ENCODE data around the gene MAGI1. TPM values are rescaled to one million over a fixed set of nuclear protein-coding genes. Genes with fewer than 3 reads are reported as not detected.
A peak's percentile ranks its signal among the peaks of the same experiment; 100 is the strongest.
"Not testable (repeated sequence)": the region's sequence is repeated elsewhere in the genome, so short reads cannot be mapped to it uniquely, and the experiment has no call there.

The MAGI1 gene
- total RNA-seq, 1 donor from 2014 or later: 39.1 TPM

DNA sequence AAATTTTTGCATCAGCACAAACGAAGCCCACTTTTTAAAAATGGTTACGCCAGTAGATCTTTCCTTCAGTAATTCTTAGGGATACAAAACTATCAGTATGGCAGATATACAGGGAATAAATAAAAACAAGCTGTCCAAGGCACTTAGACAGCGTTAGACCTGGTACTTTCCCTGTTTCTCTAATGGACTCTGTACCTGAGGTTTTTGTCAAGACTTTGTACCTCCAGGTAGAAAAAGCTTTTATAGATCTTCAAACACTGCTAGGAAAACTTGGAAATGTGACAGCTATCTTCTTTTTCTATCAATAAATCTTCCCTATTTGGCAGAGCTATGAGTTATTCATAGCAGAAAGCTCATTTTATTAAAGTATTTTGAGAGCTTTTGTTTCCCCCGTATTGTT, 477.8 kb downstream of the MAGI1 start:
- FAIRE-seq (no peak), DNase-seq (ENCODE audit: low spot score in 2 of 2) (no peak)

DNA sequence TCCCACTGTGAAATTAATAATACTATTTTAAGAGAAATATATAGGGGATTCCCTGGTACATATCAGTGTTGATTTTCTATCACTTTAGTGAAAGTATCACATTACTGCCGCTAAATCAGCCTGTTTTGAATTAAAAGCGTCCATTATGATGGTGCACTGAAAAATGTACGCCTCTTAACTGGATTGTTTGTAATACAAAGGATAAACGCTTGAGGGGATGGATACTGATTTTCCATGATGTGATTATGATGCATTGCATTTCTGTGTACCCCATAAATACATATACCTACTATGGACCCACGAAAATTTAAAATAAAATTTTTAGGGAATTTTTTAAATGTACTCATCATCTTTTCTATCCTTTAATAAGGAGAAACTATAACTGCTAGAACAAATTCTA, 478.6 kb downstream of the MAGI1 start:
- no peak for FAIRE-seq
- no peak for DNase-seq (ENCODE audit: low spot score in 2 of 2)

DNA sequence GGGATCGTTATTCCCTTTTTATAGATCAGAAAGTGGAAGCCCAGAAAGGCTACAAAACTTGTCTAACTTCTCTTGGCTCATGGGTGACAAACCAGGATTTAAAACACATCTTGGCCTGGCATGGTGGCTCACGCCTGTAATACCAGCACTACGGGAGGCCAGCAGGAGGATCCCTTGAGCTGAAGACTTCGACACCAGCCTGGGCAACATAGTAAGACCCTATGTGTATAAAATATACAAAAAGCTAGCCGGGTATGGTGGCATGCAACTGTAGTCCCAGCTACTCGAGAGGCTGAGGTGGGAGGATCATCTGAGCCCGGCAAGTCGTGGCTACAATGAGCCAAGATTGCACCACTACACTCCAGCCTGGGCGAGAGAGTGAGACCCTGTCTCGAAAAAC, 479.1 kb downstream of the MAGI1 start:
- DNase-seq (ENCODE audit: low spot score in 2 of 2): no peak
- FAIRE-seq: no peak

DNA sequence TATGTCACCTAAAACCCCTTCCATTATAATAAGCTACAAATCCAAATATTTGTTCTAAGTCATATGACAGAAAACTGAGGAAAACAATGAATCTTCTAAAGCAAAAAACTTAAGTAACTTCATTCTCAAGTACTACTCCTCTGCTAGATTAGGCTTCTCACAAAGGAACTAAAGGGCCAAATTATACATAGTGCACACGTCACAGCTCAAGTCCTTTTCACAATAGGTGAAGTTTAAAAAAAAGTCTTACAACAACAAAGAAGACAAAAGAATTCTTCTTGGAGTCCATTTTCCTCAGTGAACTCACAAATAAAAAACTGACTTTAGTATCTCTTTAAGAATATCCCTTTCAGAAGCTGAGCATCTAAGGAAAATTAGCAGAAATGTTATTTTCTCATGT, 479.9 kb downstream of the MAGI1 start:
- DNase-seq (ENCODE audit: low spot score in 2 of 2) (no peak), FAIRE-seq (no peak)

DNA sequence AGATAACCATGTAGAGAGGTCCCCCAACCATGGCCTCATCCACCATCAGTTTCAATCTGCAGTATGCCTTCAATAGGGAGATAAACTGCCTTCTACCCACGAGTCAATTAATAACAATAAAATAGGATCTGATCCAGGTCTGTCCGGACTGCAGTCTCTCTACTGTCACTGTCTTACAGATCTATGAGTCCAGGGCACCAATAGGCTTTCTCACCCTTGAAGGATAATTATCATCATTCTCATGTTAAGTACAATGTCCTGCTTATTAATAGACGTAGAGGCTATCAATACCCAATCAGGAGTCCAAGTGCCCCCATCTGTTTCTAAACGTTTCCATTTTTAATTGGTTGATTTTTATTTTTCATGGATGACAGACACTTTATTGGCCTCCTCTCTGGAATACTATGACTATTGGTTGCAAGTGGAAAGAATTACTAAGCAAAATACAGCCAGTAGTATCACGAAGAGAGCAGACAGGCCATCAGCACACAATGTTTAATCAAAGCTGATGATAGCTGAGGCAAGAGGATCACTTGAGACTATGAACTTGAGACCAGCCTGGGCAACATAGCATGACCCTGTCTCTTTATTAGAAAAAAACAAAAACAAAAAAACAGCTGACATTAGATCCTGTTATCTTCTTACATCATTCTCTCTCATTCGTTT, 480.7 kb downstream of the MAGI1 start:
- FAIRE-seq: no peak
- DNase-seq (ENCODE audit: low spot score in 2 of 2): no peak

DNA sequence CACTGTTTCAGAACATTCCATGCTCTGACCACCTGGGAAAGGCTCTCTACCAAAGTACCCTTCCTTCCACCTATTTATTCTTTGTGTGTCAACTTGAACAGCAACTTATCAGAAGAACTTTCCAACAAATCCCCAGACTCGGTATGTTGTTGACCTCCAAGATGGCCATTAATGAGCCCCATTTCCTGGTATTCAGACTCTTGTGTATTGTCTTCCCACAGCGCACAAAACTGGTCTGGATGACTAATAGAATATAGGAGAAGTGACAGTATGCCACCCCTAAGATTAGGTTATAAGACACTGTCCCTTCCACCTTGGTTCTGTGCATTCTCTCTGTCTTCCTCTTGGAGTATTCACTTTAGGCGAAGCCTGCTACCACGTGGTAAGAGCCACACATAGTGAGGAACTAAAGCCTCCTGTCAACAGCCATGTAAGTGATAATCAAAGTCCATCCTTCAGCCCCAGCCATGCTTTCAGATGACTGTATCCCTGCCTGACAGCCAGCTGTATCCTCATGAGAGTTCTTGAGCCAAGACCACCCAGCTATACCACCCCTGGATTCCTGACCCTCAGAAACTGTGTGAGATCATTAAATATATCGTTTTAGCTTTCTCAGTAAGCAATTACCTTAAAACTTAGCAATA, 481.7 kb downstream of the MAGI1 start:
- no peak for DNase-seq (ENCODE audit: low spot score in 2 of 2)
- FAIRE-seq: no peak

DNA sequence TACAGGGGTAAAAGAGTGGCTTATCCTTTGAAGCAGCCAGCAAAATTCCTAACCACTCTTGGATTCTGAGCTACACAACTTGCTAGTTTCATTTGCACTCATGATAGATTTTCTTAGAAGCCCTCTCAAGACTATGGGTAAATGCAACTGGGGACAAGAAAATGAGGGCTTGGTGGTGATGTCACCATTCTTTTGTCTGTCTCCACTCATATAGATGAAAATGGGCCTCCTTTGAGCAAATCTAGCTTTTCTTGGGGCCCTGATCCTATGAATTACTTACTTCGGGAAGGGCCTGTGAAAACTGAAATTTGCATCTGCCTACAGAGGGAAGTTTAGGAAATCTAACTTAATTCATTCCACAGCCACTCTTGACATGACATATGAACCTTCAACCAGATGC, 486.3 kb downstream of the MAGI1 start:
- FAIRE-seq (no peak), DNase-seq (ENCODE audit: low spot score in 2 of 2) (no peak)

DNA sequence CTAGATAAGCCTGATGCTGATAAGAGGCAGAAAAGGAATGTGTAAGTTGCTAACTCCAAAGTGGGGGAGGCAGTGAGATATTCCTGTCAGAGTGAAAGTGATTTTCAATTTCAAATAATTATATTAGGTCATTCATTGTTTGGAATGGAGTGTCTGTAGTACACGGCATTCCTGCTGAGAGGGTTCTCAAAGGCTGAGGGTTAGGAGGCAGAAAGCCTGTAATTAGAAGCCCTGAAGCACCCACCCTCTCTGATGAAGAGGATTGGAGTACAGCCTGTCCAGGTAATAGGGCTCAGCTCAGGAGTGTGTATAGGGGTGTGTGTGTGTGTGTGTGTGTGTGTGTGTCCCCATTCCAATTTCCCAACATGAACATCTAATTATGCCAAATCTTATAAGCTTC, 486.8 kb downstream of the MAGI1 start:
- DNase-seq (ENCODE audit: low spot score in 2 of 2) (no peak), FAIRE-seq (no peak)

DNA sequence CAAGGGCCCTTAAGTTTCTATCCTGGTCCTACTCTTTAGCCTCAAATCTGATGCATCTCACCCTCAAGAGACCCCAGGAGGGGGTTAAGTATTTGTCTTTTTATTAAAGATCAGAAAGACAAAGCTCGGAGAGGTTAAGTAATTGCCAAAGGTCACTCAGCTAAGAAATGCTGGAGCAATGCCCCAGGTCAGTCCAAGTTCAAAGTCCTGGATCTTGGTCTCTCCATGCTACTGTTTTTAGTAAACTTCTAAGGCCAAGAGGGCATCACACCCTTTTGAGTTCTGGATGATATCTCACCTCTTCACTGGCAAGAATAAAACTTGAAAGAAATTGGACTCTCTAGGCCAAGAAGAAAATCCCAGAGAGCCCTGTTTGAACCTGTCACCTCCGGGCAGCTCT, 488.6 kb downstream of the MAGI1 start:
- FAIRE-seq (no peak), DNase-seq (ENCODE audit: low spot score in 2 of 2) (no peak)

DNA sequence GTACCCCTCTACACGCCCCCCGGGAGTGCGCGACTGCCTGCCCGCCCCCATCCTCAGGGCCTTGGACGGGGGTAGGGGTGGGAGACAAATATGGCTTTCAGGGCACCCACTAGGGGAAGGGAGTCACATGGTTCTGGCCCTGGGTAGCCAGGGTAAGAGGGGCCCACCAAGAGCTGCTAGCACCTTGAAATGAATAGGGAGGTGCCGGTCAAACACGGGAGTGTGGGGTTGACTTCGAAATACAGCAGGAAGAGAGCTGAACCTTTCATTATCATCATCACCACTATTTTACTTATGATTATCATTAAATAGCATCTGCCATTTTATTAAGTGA, 489.1 kb downstream of the MAGI1 start:
- DNase-seq (ENCODE audit: low spot score in 2 of 2): no peak
- no peak for FAIRE-seq

DNA sequence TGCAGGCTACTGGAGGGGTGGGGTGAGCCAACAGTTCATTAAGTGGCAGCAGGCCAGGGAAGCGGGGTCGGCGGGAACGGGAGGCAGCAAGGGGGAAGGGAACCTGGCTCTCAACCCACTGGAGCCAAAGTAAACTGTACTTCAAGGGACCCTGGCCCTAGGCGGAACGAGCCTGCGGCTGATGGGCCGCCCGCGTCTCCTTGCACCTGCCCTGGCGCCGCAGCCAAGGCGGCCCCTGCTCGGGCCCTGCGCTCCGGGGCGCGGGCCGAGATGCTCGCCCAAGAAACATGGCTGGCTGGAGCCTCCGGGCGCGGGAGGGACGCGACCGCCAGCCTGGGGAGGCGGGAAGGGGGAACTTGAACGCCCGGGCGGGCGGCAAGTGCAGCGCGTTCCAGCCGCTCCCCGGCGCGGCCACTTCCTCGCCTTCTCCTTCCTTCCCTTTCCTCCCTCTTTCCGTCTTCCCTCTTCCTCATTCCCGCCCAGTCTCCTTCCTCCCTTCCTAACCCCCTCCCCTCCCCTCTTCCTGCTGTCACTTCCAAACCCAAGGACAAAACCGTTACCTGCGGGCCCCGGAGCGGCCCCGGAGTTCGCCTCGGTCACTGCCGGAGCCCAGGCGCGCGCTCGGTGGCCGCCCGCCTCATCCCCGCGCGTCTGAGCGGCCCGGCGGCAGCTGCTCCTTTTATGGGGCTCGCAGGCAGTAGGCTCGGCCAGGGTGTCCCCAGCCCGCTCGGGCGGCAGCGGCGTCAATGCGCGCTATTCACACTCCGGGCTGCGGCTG, 489.7 kb downstream of the MAGI1 start:
- FAIRE-seq (no peak), DNase-seq (ENCODE audit: low spot score in 2 of 2) (peak; percentile 35 to 43)

DNA sequence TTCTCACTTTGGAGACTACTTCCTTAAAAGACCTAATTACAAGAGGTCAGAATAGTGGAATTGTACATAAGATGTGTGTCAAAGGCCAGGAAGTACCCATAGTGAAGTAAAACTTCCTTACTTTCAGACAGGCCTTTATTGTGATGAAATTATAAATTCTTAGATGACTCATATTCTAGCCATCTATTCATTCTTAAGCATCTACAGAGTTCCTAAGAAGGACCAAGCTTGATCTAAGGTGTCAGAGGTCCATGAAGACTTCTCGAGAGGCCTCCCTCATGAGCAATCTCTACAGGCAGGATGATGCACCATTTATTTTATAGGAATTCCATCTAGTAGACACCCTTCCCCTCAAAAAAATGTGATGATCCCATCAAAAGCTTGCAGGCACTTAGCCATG, 493.3 kb downstream of the MAGI1 start:
- no peak for DNase-seq (ENCODE audit: low spot score in 2 of 2)
- no peak for FAIRE-seq

DNA sequence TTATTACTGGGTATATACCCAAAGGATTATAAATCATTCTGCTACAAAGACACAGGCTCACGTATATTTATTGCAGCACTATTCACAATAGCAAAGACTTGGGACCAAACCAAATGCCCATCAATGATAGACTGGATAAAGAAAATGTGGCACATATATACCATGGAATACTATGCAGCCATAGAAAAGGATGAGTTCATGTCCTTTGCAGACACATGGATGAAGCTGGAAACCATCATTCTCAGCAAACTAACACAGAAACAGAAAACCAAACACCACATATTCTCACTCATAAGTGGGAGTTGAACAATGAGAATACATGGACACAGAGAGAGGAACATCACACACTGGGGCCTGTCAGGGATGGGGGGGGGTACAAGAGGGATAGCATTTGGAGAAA, 495.3 kb downstream of the MAGI1 start:
- FAIRE-seq; DNase-seq (ENCODE audit: low spot score in 2 of 2): not testable (repeated sequence)

DNA sequence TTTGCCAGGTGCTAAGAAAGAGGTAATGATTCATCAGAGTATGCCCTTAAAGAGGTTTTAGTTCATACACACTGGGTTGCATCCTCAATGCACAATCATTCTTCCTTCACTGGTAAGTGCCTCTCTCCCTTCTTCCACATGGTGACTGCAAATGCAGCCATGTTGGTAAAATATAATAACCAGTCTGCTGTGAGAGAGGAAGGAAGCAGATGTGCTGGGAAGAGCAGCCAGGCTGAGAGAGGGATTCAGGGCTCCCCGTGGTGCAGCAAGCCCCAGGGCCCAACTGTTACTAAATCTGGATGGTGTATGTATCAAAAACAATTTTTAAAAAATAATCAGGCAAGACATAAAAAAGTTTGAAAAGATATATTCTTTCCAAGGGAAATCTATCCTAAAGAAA, 498.1 kb downstream of the MAGI1 start:
- DNase-seq (ENCODE audit: low spot score in 2 of 2) (no peak), FAIRE-seq (no peak)

DNA sequence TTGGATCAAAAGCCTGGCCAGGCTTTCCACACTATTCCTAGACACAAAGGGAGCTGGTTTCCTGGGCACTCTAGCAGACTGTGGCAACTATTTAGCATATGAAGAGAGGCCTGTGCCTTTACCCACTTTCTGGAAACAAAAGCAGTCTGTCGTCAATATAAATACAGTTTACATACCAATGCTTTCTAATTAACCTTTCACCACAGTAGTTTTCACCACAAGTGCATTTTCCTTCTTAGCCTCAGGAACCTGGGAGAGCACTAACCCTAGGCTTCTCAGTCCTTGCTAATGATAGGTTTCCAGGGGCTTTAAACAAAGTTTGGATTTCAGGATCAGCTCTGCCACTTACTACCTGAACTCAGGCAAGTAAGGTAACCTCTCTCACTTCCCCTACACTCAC, 499.1 kb downstream of the MAGI1 start:
- DNase-seq (ENCODE audit: low spot score in 2 of 2) (no peak), FAIRE-seq (no peak)

DNA sequence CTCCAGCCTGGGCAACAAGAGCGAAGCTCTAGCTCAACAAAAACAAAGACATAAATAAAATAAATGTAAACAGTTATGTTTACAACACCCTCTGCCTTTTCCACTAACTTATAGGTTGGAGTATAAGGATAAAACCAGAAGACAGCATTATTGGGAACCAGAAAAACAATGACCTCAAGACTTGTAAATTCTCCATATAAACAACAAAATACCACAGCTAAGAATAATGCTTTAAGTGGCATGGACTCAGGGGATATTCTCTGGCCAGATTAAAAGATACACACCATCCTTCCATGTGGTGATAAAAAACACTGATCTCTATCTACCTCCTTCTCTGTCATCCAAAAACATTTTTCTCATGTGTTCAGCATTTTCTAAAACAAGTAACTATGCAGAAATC, 500.6 kb downstream of the MAGI1 start:
- FAIRE-seq: no peak

DNA sequence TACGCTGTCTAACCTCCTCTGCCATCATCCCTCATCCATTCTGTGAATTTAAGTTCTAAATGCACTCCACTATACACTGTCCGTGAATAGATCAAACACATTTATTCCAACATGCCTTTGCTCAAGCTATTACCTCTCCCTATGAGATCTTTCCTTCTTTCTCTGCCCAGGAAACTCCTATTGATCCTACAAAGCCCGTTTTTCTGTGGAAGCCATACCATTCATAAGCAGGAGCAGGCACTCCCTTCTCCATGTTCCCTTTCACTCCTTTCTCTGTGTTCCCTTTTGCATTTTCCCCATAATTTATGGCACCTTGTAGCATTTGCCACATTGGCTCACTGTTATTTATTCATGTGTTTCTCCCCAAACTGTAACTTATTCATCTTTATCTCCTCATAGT, 501.6 kb downstream of the MAGI1 start:
- FAIRE-seq (no peak), DNase-seq (ENCODE audit: low spot score in 2 of 2) (no peak)

More for the DNA sequence above, 500.6 kb downstream of the MAGI1 start:
- DNase-seq (ENCODE audit: low spot score in 2 of 2): no peak

DNA sequence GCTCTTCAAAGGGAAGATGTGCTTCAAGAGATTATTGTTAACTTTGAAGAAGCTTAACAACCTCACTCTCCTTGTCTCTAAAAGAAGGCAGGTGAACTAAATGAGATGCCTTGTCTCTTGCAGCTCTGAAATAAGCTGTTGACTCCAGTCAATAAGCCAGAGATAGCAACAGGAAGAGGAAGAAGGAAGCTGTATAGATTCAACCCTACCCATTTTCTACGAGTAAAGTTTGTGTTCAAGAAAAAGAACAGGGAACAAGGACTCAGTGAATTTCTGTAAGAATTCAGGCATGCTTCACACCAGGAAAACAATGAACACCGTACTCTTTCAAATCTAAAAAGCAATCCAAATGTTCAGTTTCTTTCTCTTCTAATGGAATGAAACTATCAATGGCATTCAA, 503.5 kb downstream of the MAGI1 start:
- no peak for DNase-seq (ENCODE audit: low spot score in 2 of 2)
- FAIRE-seq: no peak

DNA sequence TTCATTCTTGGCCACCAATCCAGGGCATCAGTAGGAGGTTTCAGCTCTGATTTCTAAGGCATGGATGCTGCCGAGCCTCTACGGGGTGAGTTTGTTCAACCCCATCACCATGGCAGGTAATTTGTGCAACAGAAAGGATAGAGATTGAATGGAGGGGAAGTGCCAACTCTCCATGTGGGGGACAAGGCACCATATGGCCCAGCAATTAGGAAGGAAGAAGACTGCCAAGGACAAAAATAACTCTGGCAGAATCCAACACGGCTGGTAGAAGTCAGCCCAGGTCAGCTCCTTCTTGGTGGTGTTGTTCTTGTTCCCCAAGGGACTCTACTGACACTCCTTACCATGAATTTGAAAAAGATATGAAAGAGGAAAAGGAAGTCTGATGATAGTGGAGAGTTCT, 503.9 kb downstream of the MAGI1 start:
- FAIRE-seq (no peak), DNase-seq (ENCODE audit: low spot score in 2 of 2) (no peak)

DNA sequence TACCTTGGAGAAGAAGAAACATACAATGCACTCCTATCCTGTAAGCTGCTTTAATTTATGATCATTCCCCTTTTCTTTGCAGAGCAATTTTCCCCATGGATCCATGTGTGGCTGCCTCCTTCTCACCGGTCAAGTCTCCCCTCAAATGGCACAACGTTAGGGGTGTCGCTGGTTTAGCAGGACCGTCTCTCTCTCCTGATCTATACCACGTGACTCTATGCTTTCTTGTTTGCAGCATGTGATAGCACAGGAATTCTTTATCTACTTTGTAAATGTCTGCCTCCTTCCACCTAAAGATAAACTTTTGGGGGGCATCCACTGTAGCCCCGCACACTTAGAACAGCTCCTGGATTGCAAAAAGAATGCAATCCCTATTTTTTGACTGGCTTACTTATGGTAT, 506.0 kb downstream of the MAGI1 start:
- DNase-seq (ENCODE audit: low spot score in 2 of 2) (no peak), FAIRE-seq (no peak)

DNA sequence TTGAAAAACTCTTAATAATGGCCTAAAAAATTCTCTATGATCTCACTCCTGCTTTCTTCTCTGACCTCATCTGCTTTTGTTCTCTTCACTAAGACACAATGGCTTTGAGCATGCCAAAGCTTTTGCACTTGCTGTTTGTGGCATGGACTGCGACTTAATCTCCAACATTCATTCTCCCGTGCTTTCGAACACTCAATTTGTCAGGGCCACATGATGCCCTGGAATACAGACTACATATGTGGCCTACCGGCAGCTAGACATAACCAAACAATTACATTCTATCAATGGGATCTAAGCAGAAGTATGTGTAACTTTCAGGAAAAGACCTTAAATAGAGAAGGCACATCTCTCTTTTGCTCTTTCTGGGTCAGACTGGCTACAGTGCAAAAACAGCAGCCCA, 506.5 kb downstream of the MAGI1 start:
- FAIRE-seq: no peak
- no peak for DNase-seq (ENCODE audit: low spot score in 2 of 2)

DNA sequence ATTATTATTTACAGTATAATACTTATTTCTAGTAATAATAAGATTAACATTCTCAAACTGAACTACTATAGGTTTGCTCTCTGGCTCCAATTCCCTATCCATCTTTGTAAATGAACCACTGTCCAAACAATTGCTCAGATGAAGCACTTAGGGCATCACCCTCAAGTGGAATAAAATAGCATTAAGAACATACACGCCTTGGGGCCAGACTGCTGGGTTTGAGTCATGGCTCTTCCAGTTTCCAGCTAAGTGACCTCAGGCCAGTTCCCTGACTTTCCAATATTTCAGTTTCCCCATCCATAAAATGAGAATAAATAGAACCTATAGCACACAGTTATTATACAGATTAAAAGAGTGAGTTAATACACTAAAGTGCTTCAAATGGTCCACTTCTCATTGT, 507.2 kb downstream of the MAGI1 start:
- DNase-seq (ENCODE audit: low spot score in 2 of 2) (no peak), FAIRE-seq (no peak)
